SK-MEL-5 (cell line): ENCODE results near the gene TAP2. TPM values are rescaled to one million over a fixed set of nuclear protein-coding genes. Genes with fewer than 3 reads are reported as not detected.
A peak's percentile ranks its signal among the peaks of the same experiment; 100 is the strongest.

Source experiments
- DNase-seq: peaks from one replicate; pipeline ENCODE4 v3.0.0-alpha.2; 2016; ENCODE audit warnings: low read depth, low spot score
- in situ Hi-C: cut with HindIII; loops from 2 replicates; pipeline ENCODE4 v1.10.0; 2016; ENCODE audit warnings: low sequenced_read_pairs, high pct_unique_total_duplicates, low pct_unique_long_range_greater_than_20kb
- total RNA-seq: library from RNA; depleted of rRNA; stranded (reverse); fragments of >200 nt; shearing (Covaris generic); gene quantifications from 2 replicates; pipeline ENCODE4 v1.2.3, GENCODE V29; 2014

TAP2 gene
- total RNA-seq, 1 experiment from 2014 or later = 52.5 TPM

DNA sequence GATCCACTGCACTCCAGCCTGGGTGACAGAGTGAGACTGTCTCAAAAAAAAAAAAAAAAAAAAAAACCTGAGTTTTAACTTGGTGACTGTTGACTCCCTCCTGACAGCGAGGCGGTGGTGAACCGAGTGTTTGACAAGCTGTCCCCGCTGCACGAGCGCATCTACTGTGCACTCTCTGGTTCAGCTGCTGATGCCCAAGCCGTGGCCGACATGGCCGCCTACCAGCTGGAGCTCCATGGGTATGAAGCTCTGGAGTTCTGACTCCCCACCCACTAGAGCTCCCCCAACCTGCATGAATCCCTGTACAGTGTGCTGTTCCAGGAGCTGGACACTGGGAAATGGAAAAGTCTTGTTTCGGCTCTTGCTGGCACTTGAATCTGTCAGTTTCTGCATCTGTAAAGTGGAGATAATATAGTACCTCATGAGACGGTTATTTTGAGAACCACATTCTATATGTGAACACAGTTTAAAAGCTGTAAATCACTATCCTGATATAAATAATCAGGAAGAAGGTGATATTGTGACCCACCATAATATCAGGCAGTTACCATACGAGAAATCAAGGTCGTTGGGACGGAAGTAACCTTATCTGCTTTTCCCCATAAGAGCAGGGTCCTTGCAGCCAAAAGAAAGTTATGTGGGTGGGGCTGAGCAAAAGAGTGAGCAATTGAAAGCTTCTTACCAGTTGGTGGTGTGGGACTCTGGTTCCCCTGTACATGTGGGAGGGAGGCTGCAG is 18.8 kb upstream of the TAP2 start:
- no peak for DNase-seq
- in situ Hi-C loops = no loop called here

DNA sequence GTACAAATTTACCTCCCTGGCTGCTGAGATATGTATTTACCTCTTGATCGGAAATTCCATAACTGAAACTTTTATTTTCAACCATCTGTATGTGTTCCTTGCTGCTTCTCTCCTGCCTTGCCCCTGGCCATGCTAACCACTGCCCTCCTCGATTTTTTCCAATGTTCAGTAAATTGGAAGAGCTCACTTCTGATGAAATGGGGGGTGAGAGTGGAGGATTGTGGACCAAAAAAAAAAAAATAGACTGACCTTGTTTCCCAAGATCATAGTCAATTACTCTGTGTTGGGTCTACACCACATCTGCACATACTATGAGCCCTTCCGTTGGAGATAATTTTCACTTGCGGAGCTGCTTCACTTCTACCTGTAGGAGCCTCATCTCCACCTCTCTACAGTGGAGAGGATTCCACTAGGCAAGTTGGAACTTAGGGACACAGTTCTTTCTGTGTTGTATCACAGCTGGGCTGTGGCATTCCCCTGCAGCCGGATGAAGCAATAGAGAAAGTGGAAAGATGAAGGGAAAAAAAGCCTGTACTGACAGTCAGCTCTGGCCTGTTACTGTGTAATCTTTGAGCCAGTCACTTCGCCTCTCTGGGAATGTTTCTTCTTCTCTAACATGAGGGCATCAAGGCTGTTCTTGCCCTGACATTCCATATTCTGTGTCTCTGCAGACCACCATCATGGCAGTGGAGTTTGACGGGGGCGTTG is 17.1 kb upstream of the TAP2 start:
- no peak for DNase-seq
- in situ Hi-C loops = no loop called here

DNA sequence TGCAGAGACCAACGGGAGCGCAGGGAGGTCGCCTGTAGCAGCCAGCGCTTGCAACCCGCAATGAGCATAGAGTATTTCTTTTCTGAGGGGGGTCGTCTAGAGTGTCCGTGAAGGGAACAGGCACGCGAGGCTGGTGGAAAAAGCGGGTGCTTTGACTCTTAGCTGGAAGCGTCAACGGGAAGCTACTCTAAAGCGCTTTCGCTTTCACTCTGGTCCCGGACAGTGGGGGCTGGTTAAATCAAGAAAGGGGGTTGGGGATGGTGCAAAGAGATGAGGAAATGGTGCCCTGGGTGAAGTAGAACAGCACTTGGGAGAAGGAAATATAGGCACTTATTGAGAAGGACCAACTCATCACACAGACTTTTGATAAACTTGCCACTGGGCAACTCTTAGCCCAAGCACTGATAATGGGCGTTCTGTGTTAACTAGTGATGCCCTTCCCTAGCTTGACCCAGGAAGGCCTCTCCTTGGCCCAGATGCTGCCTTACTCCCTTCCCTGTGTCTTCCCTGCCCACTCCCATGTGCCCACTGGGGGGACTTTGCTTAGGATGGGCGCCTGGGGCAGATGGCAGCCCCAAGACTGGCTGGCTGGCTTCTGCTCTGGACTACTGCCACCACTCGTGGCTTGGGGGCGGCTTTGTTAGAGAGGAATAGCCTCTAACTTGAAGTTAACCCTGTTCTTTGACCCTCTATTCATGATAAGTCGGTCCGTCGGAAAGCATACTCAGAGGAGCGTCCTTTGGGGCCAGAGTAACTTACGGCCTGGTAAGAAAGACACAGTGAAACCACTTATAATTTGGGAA is 16.0 kb upstream of the TAP2 start:
- in situ Hi-C loops = no loop called here
- DNase-seq = peak; percentile 44

DNA sequence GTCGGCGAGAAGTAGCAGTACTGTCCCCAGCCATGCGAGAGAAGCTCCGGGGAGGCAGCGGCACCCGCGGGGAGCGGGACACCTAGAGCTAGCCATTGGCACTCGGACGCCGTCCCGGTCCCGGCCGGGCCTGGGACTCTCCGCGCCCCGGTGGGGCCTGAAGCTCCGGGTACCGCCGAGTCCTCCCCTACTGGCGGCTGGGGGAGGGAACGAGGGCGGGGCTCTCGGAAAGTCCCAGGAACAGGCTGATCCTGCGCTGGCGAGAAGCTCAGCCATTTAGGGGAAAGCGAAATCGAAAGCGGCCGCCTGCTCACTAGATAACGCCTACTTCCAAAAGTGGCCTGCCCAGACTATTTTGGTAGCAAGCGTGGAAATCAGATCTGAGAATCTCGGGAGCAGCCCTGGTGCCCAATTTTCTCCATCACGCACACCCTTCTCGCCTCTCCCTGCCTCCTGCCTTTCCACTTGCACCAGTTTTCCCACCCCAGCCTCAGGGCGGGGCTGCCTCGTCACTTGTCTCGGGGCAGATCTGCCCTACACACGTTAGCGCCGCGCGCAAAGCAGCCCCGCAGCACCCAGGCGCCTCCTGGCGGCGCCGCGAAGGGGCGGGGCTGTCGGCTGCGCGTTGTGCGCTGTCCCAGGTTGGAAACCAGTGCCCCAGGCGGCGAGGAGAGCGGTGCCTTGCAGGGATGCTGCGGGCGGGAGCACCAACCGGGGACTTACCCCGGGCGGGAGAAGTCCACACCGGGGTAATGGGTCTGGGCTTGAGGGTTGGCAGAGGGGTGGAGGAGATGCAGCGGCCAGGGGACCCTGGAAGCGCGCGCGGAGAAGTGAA is 15.2 kb upstream of the TAP2 start, which contains the start of the genes PSMB9 and TAP1:
Gene PSMB9 (plus strand): TSS at position 652 of the 835 bp plus-strand sequence. CDS start 38 bp downstream, at position 690.
Gene TAP1 (minus strand): TSS at position 164 of the 835 bp plus-strand sequence. CDS start 68 bp downstream, at position 96.
- in situ Hi-C loops = no loop called here
- peak; percentile 93 for DNase-seq

DNA sequence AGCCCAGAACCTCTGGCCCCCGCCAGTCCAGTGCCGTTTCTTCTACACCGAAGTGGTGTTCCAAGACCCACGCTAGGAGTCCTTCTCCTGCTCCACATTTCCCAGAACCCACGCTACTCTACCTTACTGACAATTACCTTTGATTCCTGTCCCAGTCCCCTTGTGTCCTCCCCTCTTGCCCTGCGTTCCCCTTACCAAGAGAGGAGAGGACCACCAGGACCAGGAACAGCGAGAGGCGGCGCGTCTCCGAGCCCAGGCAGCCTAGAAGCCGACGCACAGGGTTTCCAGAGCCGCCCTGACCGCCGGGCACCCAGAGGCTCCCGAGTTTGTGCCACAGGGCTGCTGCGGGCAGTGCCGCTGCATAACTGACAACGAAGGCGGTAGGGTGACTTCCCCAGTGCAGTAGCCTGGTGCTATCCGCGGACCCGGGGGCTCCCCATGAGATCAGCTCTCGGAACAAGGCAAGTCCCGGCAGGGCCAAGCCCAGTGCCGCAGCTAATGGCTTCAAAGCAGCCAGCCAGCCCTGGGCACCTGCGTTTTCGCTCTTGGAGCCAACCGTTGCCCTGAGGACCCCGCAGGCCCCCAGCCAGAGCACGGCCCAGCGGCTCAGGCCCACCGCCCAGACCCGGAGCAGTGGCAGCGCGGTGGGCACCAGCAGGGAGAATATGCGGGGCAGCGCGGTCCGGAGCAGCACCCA is 14.5 kb upstream of the TAP2 start:
- DNase-seq = no peak
- in situ Hi-C loops = no loop called here

DNA sequence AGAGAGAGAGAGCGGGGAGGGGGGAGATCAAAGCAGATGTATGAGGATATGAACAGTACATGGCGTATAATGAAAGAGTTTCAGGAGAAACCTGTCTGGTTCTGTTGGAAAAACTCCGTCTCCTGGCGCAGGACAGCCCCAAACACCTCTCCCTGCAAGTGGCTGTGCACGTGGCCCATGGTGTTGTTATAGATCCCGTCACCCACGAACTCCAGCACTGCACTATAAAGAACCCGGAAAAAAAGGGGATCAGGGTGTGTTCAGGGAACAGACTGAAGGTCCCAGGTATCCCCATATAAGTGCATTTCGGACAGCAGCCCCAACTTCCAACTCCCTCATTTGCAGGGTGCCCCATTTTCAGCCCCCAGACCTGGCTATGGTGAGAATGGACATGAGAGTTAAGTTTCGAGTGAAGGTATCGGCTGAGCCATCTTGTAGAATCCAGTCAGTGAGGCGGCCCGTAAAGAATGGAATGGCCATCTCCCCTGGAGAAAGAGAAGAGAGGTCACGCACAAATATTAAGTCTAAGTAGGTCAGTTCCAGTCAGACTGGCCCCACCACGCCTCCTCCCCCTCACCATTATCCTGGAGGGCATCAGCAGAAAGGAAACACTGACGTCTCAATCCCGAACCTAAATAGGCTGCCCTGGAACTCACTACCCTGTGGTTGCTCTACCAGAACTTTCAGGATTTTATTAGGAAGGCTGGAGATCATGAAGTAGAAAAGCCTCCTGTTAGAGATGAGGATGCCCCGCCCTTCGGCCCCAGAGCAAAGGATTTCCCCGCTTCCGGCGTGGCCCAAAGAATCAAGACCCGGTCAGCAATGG is 13.7 kb upstream of the TAP2 start:
- no peak for DNase-seq
- in situ Hi-C loops = no loop called here

DNA sequence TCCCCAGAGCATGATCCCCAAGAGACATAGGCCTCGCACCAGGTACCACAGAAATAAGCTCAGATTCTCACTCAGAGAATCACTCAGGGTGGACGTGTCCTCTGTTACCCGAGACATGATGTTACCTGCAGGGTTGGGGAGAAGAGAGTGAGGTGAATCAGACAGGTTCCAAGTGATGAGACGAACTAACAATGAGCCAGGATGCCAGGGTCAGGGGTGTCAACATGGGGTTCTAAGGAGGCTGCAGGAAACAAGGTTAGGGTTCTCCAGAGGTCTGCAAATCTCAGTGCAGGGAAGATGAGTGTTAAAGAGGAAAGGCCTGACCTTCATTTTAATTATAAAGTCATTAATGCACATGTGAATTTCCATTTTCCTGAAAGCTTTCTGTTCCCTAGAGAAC is 12.5 kb upstream of the TAP2 start:
- in situ Hi-C loops = no loop called here

DNA sequence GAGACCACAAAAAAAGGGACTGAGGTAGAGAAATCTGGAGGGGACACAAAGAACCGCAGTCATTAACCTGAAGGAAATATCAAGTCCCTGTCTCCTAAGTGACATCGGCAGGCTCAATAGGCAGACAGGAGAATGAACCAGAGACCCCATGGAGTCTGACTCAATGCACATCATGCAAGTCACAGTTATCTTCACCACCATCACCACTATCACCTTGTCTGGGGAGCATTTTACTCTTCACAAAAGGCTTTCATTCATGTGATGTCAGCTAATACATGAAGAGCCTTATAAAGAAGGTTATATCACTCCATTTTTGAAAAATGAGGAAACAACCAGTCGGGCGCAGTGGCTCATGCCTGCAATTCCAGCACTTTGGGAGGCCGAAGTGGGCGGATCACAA is 10.6 kb upstream of the TAP2 start:
- in situ Hi-C loops = no loop called here
- no peak for DNase-seq

More for the DNA sequence above, 12.5 kb upstream of the TAP2 start:
- DNase-seq = no peak

DNA sequence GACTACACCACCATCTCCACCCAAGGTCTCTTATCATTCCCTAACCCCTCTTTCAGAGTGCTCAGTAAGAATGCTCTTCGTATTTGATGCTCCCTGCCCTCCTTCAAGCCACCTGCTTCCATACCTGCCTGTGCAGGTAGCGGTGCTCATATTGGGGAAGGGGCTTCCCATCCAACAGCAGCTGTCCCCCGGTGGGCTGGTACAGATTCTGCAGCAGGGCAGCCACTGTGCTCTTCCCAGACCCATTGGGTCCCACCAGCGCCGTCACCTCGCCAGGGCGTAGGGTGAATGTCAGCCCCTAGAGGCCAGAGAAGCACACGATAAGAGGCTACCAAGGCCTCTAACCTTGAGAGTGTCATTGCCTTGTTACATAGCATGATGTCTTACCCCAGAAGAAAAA is 9.3 kb upstream of the TAP2 start:
- in situ Hi-C loops = no loop called here
- no peak for DNase-seq

DNA sequence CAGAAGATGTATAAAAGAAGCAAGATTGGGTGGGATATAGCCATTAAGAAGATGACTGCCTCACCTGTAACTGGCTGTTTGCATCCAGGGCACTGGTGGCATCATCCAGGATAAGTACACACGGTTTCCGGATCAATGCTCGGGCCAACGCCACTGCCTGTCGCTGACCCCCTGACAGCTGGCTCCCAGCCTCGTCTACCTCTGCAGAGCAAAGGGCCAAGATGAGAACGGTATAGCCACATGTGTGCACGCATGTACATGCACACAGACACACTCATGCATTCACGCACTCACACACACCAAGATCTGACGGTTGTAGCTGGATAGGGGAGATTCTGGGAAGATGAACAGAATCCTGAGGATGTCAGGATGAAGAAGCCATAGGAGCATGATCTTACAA is 8.5 kb upstream of the TAP2 start:
- no peak for DNase-seq
- in situ Hi-C loops = no loop called here

DNA sequence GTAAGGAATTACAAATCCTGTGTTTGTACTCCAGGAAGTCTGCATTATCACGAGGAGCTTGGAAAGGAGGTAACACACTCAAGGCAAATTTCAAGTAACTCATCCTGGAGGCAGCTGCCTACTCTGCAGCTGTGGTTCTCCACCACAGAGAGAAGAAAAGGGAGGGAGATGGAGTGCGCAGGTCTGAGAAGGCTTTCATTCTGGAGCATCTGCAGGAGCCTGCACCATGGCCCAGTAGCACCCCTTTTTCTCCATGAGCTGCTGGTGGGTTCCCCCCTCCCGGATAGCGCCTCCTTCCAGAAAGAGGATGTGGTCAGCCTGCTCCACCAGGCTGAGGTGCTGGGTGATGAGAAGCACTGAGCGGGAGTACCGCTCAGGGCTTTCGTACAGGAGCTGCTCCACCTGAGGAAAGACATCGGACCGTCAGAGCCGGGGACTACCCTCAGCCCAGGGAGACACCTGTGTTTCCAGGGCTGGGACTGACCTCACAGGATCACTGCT is 6.9 kb upstream of the TAP2 start:
- in situ Hi-C loops = no loop called here

DNA sequence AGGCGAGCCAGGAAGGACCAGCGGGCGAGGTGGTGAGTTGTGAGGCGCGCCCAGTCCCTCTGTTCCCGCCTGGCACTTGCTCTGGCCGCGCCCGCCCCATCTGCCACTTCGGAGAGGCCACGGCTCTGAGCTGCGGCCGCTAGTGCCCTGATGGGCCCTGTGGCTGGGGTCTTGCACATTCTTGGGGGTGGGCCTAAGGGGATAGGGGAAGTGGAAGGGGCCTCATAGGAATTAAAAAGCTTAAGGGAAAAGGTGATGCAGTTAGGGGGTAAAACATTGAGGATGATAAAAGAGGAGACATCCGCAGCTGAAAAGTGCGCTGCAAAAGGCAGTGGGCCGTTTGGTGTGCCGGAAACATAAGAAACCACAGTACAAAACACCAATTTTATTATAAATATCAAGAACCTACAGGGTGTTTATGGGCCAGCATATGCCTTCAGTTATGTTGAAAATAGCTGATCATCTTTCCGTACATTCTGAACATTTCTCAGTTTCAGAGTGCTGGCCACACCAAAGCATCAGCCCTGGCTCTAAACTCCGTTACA is 6.4 kb upstream of the TAP2 start:
- in situ Hi-C loops = no loop called here
- DNase-seq = no peak

More for the DNA sequence above, 6.9 kb upstream of the TAP2 start:
- DNase-seq = no peak

DNA sequence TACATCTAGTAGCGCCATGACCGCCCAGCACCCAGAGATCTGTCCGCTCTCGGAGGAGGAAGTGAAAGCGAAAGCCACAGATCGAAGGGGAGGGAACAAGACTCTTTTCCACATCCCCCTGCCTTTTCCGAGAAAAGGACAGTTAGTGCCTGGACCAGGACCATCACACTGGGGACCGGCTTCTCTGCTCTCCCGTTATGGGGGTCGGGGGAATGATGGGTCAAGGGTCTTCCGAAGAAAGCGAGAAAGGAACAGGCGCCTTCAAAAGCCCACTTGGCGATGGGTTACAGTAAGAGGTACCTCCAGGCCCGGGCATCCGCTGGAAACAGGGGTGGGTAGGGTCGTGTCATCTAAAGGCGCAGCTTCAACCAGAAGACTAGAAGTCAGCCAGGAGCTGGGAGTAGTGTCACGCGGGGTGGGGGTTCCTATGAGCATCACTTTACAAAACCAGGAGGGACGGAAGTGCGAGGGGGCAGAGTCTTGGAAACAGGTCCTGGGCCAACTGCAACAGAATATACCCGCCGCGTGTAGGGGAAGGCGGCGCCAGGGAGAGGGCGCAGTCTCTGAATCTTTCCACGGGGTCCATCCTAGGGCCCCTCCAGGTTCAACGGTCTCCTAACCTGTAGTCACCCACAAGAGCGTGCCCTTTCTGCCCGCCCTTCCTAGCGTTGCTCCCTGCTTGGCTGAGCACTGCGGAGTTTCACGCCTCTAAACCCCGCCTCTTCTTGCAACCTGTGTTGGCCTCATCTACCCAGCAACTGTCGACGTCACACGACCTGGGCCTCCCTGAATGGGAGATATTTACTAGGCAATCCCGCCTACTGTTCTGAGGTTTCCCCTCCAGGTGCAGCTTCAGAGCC is 5.7 kb upstream of the TAP2 start, which contains the start of gene PSMB8:
Gene PSMB8 (minus strand): TSS at position 69 of the 860 bp plus-strand sequence. CDS start 51 bp downstream, at position 18.
- peak; percentile 95 for DNase-seq
- in situ Hi-C loops = no loop called here

DNA sequence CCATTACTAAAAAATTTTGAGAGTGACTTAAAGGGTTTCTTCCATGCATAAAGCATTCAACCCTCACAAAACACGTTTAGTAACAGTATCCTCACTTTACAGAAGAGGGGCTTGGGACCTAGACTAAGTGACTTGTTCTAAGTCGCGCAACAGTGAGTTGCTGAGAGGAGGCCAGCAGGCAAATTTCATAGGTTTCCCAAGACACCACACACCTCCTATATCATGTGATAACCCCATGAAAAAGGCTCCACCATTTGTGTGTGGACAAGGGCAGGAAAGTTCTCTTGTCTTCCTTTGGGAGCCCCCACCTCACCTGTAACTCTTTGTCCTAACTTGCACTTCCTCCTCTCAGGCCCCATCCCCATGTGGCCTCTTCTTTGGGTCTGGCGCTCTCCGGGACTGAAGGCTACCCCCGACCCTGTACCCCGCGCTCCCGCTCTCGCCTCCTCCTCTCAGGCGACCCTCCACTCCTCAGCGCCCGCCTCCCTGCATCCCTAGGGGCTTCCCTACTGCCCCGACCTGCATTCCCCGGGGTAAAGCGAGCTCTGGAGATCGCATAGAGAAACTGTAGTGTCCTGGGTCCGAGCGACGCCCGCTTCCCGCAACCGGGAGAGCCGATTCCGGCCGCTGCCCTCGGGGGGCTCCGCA is 4.9 kb upstream of the TAP2 start:
- no peak for DNase-seq
- in situ Hi-C loops = no loop called here
